Activated CD4-positive, alpha-beta T cell treated with anti-CD3 and anti-CD28 coated beads for 24 hours (primary cell): ENCODE results near the gene ENO3.

Source experiments
- DNase-seq, 2 donors: peaks; one replicate each; pipeline ENCODE4 v3.0.0-alpha.2; 2020; ENCODE audit warnings: low read depth in 2 of 2

The ENO3 gene

GRCh38 chr17:4937553-4937952 is 13.4 kb upstream of the ENO3 start:
- DNase-seq: no peak

GRCh38 chr17:4938069-4938491 is 12.8 kb upstream of the ENO3 start:
- DNase-seq: no peak

GRCh38 chr17:4938688-4939545 is 12.0 kb upstream of the ENO3 start:
- DNase-seq: no peak

GRCh38 chr17:4939546-4939795 is 11.4 kb upstream of the ENO3 start:
- DNase-seq: no peak

- DNase-seq: peak; percentile 87 to 93
Measured at GRCh38 chr17:4939796-4940554, 10.9 kb upstream of the ENO3 start, which contains the start of the genes RNF167 and SLC25A11. Gene RNF167, plus strand, starts transcription at chr17:4940268. Its CDS starts 642 bp downstream, at chr17:4940910. Gene SLC25A11, minus strand, starts transcription at chr17:4940046. Its CDS starts 136 bp downstream, at chr17:4939910.

- no peak for DNase-seq
Measured at GRCh38 chr17:4940555-4941318, 10.2 kb upstream of the ENO3 start.

GRCh38 chr17:4941319-4941610 is 9.7 kb upstream of the ENO3 start:
- no peak for DNase-seq

- DNase-seq: no peak
Measured at GRCh38 chr17:4942760-4943508, 8.0 kb upstream of the ENO3 start.

- DNase-seq: no peak
Measured at GRCh38 chr17:4944163-4944553, 6.8 kb upstream of the ENO3 start.

GRCh38 chr17:4944554-4945175 is 6.3 kb upstream of the ENO3 start:
- peak in 1 of 2 donors; percentile 34 for DNase-seq

GRCh38 chr17:4945176-4945943 is 5.6 kb upstream of the ENO3 start:
- peak; percentile 79 to 80 for DNase-seq

- DNase-seq: no peak
Measured at GRCh38 chr17:4945944-4946280, 5.0 kb upstream of the ENO3 start.

- DNase-seq: no peak
Measured at GRCh38 chr17:4946312-4946976, 4.5 kb upstream of the ENO3 start.

- DNase-seq: no peak
Measured at GRCh38 chr17:4947010-4947410, 3.9 kb upstream of the ENO3 start.

GRCh38 chr17:4947411-4948165 is 3.3 kb upstream of the ENO3 start:
- peak in 1 of 2 donors; percentile 46 for DNase-seq

GRCh38 chr17:4948166-4948930 is 2.6 kb upstream of the ENO3 start, which contains the start of gene PFN1:
Gene PFN1, minus strand, starts transcription at chr17:4948530. Its CDS starts 136 bp downstream, at chr17:4948394.
- DNase-seq: peak; percentile 84 to 91

GRCh38 chr17:4948931-4949320 is 2.0 kb upstream of the ENO3 start:
- DNase-seq: peak; percentile 53 to 63

- peak; percentile 67 to 74 for DNase-seq
Measured at GRCh38 chr17:4949321-4950074, 1.4 kb upstream of the ENO3 start.
